Duodenal mucosa (tissue), 2 donors: ENCODE results near the gene CRK.
"Not testable (repeated sequence)": the region's sequence is repeated elsewhere in the genome, so short reads cannot be mapped to it uniquely, and the experiment has no call there.

Experiments used
- H3K27ac ChIP-seq: one replicate; pipeline ENCODE4 v1.7.0; 2013; ENCODE audit warnings: low read depth, low read length
- H3K27me3 ChIP-seq, 2 donors: one replicate each; pipeline ENCODE4 v1.7.0; 2013; ENCODE audit warnings: low read length in 2 of 2, control low read depth in 1 of 2; ENCODE audit not compliant: insufficient read depth in 2 of 2, control insufficient read depth in 1 of 2
- H3K36me3 ChIP-seq, 2 donors: one replicate each; pipeline ENCODE4 v1.7.0; 2013; ENCODE audit warnings: low read length in 2 of 2, control low read depth in 1 of 2; ENCODE audit not compliant: insufficient read depth in 2 of 2, control insufficient read depth in 1 of 2
- H3K4me1 ChIP-seq, 2 donors: one replicate each; pipeline ENCODE4 v1.7.0; 2013; ENCODE audit warnings: low read length in 2 of 2, control low read depth in 1 of 2; ENCODE audit not compliant: insufficient read depth in 2 of 2, control insufficient read depth in 1 of 2
- H3K4me3 ChIP-seq, 2 donors: one replicate each; pipeline ENCODE4 v1.7.0; 2013; ENCODE audit warnings: low read length in 2 of 2, low read depth in 1 of 2
- H3K9ac ChIP-seq, 2 donors: one replicate each; pipeline ENCODE4 v1.7.0; 2013; ENCODE audit warnings: low read length in 2 of 2, low read depth in 1 of 2
- H3K9me3 ChIP-seq, 2 donors: one replicate each; pipeline ENCODE4 v1.7.0; 2013; ENCODE audit warnings: low read length in 2 of 2, control low read depth in 1 of 2; ENCODE audit not compliant: control insufficient read depth in 1 of 2

CRK gene

DNA sequence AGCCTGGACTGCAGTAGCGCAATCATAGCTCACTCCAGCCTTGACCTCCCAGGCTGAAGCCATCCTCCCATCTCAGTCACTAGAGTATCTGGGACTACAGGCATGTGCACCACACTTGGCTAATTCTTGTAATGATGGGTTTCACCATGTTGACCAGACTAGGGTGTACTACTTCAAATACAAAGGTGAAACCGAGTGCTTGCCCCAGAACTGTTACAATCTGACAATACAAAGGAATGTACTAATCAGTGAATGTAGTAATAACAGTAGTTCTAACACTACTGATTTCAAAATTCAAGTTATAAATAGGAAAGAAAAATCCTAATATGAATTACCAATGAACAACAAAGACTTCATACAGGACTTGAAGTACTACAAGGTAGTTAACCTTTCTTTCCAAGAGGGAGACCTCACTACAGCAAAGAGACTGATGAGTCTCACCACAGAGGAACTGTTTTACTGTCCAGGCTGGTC lies 24.4 kb downstream of the CRK start:
- Histone ChIP-seq H3K36me3 (peaks cover 23 to 43% of the 10 kb centered on the region in 2 donors), H3K4me1 (peaks cover 0 to 4% of the 10 kb centered on the region in 2 donors), H3K4me3 (no peak overlapping the region), H3K9me3 (no peaks in the 10 kb centered on the region), H3K9ac (no peak overlapping the region), H3K27ac (no peak overlapping the region), H3K27me3 (no peaks in the 10 kb centered on the region)

- H3K36me3 ChIP-seq: peaks cover 20 to 63% of the 10 kb centered on the region in 2 donors
- H3K9me3 ChIP-seq: no peaks in the 10 kb centered on the region
- no peak overlapping the region for H3K4me3 ChIP-seq
- no peak overlapping the region for H3K9ac ChIP-seq
- H3K27me3 ChIP-seq: no peaks in the 10 kb centered on the region
- H3K27ac ChIP-seq: no peak overlapping the region
- no peaks in the 10 kb centered on the region for H3K4me1 ChIP-seq
These were observed 32.4 kb downstream of the CRK start for GRCh38 chr17:1423456-1424135.

- Histone ChIP-seq H3K36me3 (peaks cover 22 to 63% of the 10 kb centered on the region in 2 donors), H3K9ac (no peak overlapping the region), H3K4me3 (no peak overlapping the region), H3K27me3 (no peaks in the 10 kb centered on the region), H3K4me1 (no peaks in the 10 kb centered on the region), H3K9me3 (no peaks in the 10 kb centered on the region), H3K27ac (no peak overlapping the region)
These were observed 33.1 kb downstream of the CRK start for GRCh38 chr17:1422885-1423284.

DNA sequence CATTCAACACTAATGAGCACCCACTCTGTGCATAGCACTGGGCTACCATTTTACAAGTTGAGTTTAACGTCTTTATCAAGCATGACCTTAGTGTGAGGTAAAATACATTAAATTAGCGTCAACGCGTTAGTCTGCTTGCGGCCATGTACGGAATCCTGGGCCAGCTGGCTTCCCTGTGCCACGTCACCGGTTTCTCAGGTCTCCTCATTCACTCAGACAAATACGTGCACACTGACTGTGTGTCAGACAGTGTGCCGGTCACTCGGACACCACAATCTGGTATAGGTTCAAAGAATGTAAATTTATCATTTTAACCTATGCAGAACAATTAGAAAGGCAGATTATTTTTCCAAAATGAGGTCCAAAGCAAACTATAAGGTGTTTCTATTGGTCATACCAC lies 34.6 kb downstream of the CRK start:
- Histone ChIP-seq H3K9me3 (no peaks in the 10 kb centered on the region), H3K36me3 (peaks cover 24 to 58% of the 10 kb centered on the region in 2 donors), H3K27me3 (no peaks in the 10 kb centered on the region), H3K9ac (no peak overlapping the region), H3K27ac (no peak overlapping the region), H3K4me1 (no peaks in the 10 kb centered on the region), H3K4me3 (no peak overlapping the region)

- H3K36me3 ChIP-seq: peaks cover 24 to 53% of the 10 kb centered on the region in 2 donors
- H3K4me3 ChIP-seq: no peak overlapping the region
- no peaks in the 10 kb centered on the region for H3K4me1 ChIP-seq
- H3K27me3 ChIP-seq: no peaks in the 10 kb centered on the region
- no peak overlapping the region for H3K27ac ChIP-seq
- H3K9me3 ChIP-seq: no peaks in the 10 kb centered on the region
- no peak overlapping the region for H3K9ac ChIP-seq
These were observed 35.1 kb downstream of the CRK start for GRCh38 chr17:1420981-1421380.

- Histone ChIP-seq H3K27ac (no peak overlapping the region), H3K27me3 (no peaks in the 10 kb centered on the region), H3K4me1 (no peaks in the 10 kb centered on the region), H3K9me3 (no peaks in the 10 kb centered on the region), H3K36me3 (peaks cover 24 to 45% of the 10 kb centered on the region in 2 donors), H3K9ac (no peak overlapping the region), H3K4me3 (no peak overlapping the region)
These were observed 35.9 kb downstream of the CRK start for GRCh38 chr17:1420163-1420562.

DNA sequence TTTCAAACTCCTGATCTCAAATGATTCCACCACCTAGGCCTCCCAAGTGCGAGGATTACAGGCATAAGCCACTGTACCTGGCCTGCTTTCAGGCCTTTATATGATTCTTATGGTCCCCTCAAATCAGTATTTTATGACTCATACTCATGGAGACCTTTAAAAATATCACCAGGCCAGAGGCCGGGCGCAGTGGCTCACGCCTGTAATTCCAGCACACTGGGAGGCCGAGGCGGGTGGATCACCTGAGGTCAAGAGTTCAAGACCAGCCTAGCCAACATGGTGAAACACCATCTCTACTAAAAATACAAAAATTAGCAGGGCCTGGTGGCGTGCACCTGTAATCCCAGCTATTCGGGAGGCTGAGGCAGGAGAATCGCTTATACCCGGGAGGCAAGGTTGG lies 37.6 kb downstream of the CRK start:
- H3K4me3 ChIP-seq, H3K4me1 ChIP-seq, H3K9me3 ChIP-seq, H3K27me3 ChIP-seq, H3K9ac ChIP-seq, H3K27ac ChIP-seq: not testable (repeated sequence)
- peaks cover 23 to 37% of the 10 kb centered on the region in 2 donors for H3K36me3 ChIP-seq

DNA sequence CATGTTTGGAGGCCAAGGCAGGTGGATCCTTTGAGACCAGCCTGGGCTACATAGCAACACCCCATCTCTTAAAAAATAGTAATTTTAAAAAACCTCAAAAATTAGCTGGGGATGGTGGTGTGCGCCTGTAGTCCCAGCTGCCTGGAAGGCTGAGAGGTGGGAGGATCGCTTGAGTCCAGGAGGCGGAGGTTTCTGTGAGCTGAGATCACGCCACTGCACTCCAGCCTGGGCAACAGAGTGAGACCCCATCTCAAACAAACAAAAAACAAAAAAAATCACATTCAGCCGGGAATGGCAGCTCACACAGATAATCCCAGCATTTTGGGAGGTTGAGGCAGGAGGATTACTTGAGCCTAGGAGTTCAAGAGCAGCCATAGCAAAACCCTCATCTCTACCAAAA lies 39.6 kb downstream of the CRK start:
- H3K4me1 ChIP-seq: peaks cover 3 to 10% of the 10 kb centered on the region in 2 donors
- H3K9me3 ChIP-seq: no peaks in the 10 kb centered on the region
- no peak overlapping the region for H3K27ac ChIP-seq
- H3K9ac ChIP-seq: no peak overlapping the region
- H3K36me3 ChIP-seq: peaks cover 8 to 17% of the 10 kb centered on the region in 2 donors
- H3K27me3 ChIP-seq: no peaks in the 10 kb centered on the region
- no peak overlapping the region for H3K4me3 ChIP-seq

DNA sequence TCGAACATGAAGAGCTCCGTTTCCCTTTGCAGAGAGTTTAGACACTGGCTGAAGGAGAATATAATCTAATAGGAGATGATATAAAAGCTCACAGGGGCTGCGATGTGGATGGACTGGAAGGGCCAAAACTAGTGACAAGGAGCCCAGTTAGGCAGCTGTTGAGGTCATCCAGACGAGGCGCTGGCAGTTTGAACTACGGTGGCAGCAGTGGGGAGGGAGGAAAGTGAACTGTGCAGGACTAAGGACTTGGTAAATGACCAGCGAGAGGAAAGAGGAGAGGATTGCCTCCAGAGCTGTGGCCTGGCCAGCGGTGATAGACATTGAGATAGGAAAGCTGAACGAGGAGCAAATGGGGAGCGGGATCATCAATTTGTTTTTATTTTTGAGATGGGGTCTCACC lies 41.4 kb downstream of the CRK start:
- H3K4me3 ChIP-seq: no peak overlapping the region
- H3K36me3 ChIP-seq: peaks cover 1 to 4% of the 10 kb centered on the region in 2 donors
- no peaks in the 10 kb centered on the region for H3K27me3 ChIP-seq
- no peak overlapping the region for H3K27ac ChIP-seq
- H3K9ac ChIP-seq: no peak overlapping the region
- no peaks in the 10 kb centered on the region for H3K9me3 ChIP-seq
- H3K4me1 ChIP-seq: peaks cover 3 to 10% of the 10 kb centered on the region in 2 donors

GRCh38 chr17:1414001-1414574 lies 41.9 kb downstream of the CRK start:
- peaks cover 3 to 10% of the 10 kb centered on the region in 2 donors for H3K4me1 ChIP-seq
- peaks cover 0 to 4% of the 10 kb centered on the region in 2 donors for H3K36me3 ChIP-seq
- no peaks in the 10 kb centered on the region for H3K9me3 ChIP-seq
- no peak overlapping the region for H3K4me3 ChIP-seq
- no peaks in the 10 kb centered on the region for H3K27me3 ChIP-seq
- no peak overlapping the region for H3K27ac ChIP-seq
- H3K9ac ChIP-seq: no peak overlapping the region
